ENCODE results near the gene MRPL38.
"Not testable (repeated sequence)": the region's sequence is repeated elsewhere in the genome, so short reads cannot be mapped to it uniquely, and the experiment has no call there.

Gene MRPL38

GRCh38 chr17:75874323-75875181, 30.1 kb downstream of the MRPL38 start:
- no peak for DNase-seq

- DNase-seq, result no peak
Measured at GRCh38 chr17:75873587-75874322, 30.9 kb downstream of the MRPL38 start.

- DNase-seq, result no peak
Measured at GRCh38 chr17:75872434-75873351, 32.0 kb downstream of the MRPL38 start.

- not testable (repeated sequence) for DNase-seq
Measured at GRCh38 chr17:75870228-75870627, 34.5 kb downstream of the MRPL38 start.

GRCh38 chr17:75869282-75870141, 35.2 kb downstream of the MRPL38 start:
- DNase-seq, result no peak

- DNase-seq, result not testable (repeated sequence)
Measured at GRCh38 chr17:75868730-75869281, 35.9 kb downstream of the MRPL38 start.

- DNase-seq, result not testable (repeated sequence)
Measured at GRCh38 chr17:75865404-75866188, 39.1 kb downstream of the MRPL38 start.

GRCh38 chr17:75864887-75865286, 39.8 kb downstream of the MRPL38 start:
- not testable (repeated sequence) for DNase-seq

GRCh38 chr17:75864448-75864871, 40.2 kb downstream of the MRPL38 start:
- DNase-seq, result no peak

- DNase-seq, result no peak
Measured at GRCh38 chr17:75861927-75862317, 42.8 kb downstream of the MRPL38 start.

- not testable (repeated sequence) for DNase-seq
Measured at GRCh38 chr17:75859358-75859757, 45.3 kb downstream of the MRPL38 start.

GRCh38 chr17:75856062-75856756, 48.5 kb downstream of the MRPL38 start:
- peak; percentile 23 to 28 for DNase-seq

- peak; percentile 100 for DNase-seq
Measured at GRCh38 chr17:75855310-75856061, 49.2 kb downstream of the MRPL38 start, which contains the start of gene WBP2. TSS of gene WBP2 (minus strand) at chr17:75855335. CDS start at chr17:75855297, 38 bp downstream.

GRCh38 chr17:75854881-75855309, 49.8 kb downstream of the MRPL38 start:
- DNase-seq, result no peak

- DNase-seq, result no peak
Measured at GRCh38 chr17:75854101-75854748, 50.5 kb downstream of the MRPL38 start.

- no peak for DNase-seq
Measured at GRCh38 chr17:75853433-75853832, 51.3 kb downstream of the MRPL38 start.

GRCh38 chr17:75851693-75851991, 53.0 kb downstream of the MRPL38 start:
- DNase-seq, result not testable (repeated sequence)

- DNase-seq, result no peak
Measured at GRCh38 chr17:75850928-75851692, 53.6 kb downstream of the MRPL38 start.

Data from AML-193 (cell line).